K562 (cell line): Measurements from ENCODE around the gene PGF. TPM values are rescaled to one million over a fixed set of nuclear protein-coding genes. Genes with fewer than 3 reads are reported as not detected.

Experiments
- BRCA1 ChIP-seq, 2 experiments: fragments of 450-650 bp in 1 of 2; sonication (generic) in 1 of 2; formaldehyde crosslinking in 1 of 2; IDR thresholded peaks; 2 replicates each; pipeline versions ENCODE4 v1.5.0 to v1.6.1; 2017 to 2020; ENCODE audit warnings: mild to moderate bottlenecking in 1 of 2, missing genetic modification reagents in 1 of 2
- DMBX1 ChIP-seq: fragments of 250-450 bp; sonication (Bioruptor Pico); IDR thresholded peaks from 2 replicates; pipeline ENCODE4 v1.8.0; 2022; ENCODE audit warnings: inconsistent platforms, mild to moderate bottlenecking, moderate library complexity, borderline replicate concordance
- HDAC6 ChIP-seq: IDR thresholded peaks from 2 replicates; pipeline ENCODE4 v1.6.1; 2012; ENCODE audit warnings: low read depth, mild to moderate bottlenecking, control low read depth, inconsistent platforms, low read length, moderate library complexity
- HMGN3 ChIP-seq: IDR thresholded peaks from 2 replicates; pipeline ENCODE4 v1.6.1; 2011; ENCODE audit warnings: borderline replicate concordance, low read depth, mild to moderate bottlenecking, mixed read lengths, low read length; ENCODE audit not compliant: insufficient read length; ENCODE audit errors: extremely low read depth
- KAT2B ChIP-seq: IDR thresholded peaks from one replicate; pipeline ENCODE4 v1.6.1; 2012; ENCODE audit warnings: low read depth, mild to moderate bottlenecking, control low read depth, inconsistent platforms, low read length, moderate library complexity
- NBN ChIP-seq: fragments of 450-650 bp; IDR thresholded peaks from 2 replicates; pipeline ENCODE4 v1.6.1; 2016; ENCODE audit warnings: low read depth, mild to moderate bottlenecking
- NFATC3 ChIP-seq: fragments of 450-650 bp; IDR thresholded peaks from 2 replicates; pipeline ENCODE4 v1.6.1; 2017; ENCODE audit warnings: mild to moderate bottlenecking
- OTX1 ChIP-seq: fragments of 450-650 bp; formaldehyde crosslinking; IDR thresholded peaks from 2 replicates; pipeline ENCODE4 v1.4.0; 2022; ENCODE audit warnings: mild to moderate bottlenecking
- RBBP5 ChIP-seq: fragments of 200-600 bp; sonication (generic); IDR thresholded peaks from 2 replicates; pipeline ENCODE4 v1.6.1; 2012; ENCODE audit warnings: borderline replicate concordance, mild to moderate bottlenecking, low read length, control low read depth, inconsistent platforms; ENCODE audit not compliant: insufficient read depth, poor library complexity, severe bottlenecking
- RBFOX2 ChIP-seq: fragments of 200-400 bp; formaldehyde crosslinking; IDR thresholded peaks from 2 replicates; pipeline ENCODE4 v1.6.1; 2017; ENCODE audit warnings: low read depth, mild to moderate bottlenecking, low read length, moderate library complexity
- RBM25 ChIP-seq: fragments of 200-400 bp; formaldehyde crosslinking; IDR thresholded peaks from 2 replicates; pipeline ENCODE4 v1.6.1; 2018; ENCODE audit warnings: low read length, low read depth, moderate library complexity; ENCODE audit not compliant: severe bottlenecking
- SIX5 ChIP-seq, 2 experiments: IDR thresholded peaks; 2 replicates each; pipeline ENCODE4 v1.6.1; 2011; ENCODE audit warnings: low read length in 2 of 2, borderline replicate concordance in 1 of 2, low read depth in 1 of 2, mild to moderate bottlenecking in 1 of 2, moderate library complexity in 1 of 2; ENCODE audit not compliant: insufficient read depth in 1 of 2
- SPI1 ChIP-seq: IDR thresholded peaks from 2 replicates; pipeline ENCODE4 v1.6.1; 2011; ENCODE audit warnings: low read depth, low read length, control low read depth, borderline replicate concordance
- SUPT5H ChIP-seq: fragments of 450-650 bp; IDR thresholded peaks from 2 replicates; pipeline ENCODE4 v1.6.1; 2016
- TBP ChIP-seq: optimal IDR thresholded peaks from 2 replicates; pipeline ENCODE3; 2011; ENCODE audit warnings: low read depth, low read length, improper control_type of control experiment
- TEAD2 ChIP-seq: fragments of 450-650 bp; IDR thresholded peaks from 2 replicates; pipeline ENCODE4 v1.6.1; 2016; ENCODE audit warnings: missing genetic modification characterization, control low read depth, missing compliant biosample characterization
- ZFX ChIP-seq: sonication (generic); formaldehyde crosslinking; IDR thresholded peaks from 2 replicates; pipeline ENCODE4 v1.8.0; 2022; ENCODE audit warnings: mild to moderate bottlenecking, missing genetic modification reagents, moderate library complexity
- ZNF431 ChIP-seq: sonication (generic); formaldehyde crosslinking; IDR thresholded peaks from 2 replicates; pipeline ENCODE4 v1.8.0; 2022; ENCODE audit warnings: mild to moderate bottlenecking, missing genetic modification reagents
- ZNF695 ChIP-seq: fragments of 450-650 bp; formaldehyde crosslinking; IDR thresholded peaks from 2 replicates; pipeline ENCODE4 v1.4.0; 2020; ENCODE audit warnings: mild to moderate bottlenecking, moderate library complexity
- polyA plus RNA-seq, 8 experiments: library from polyadenylated mRNA; depleted of rRNA in 4 of 8; stranded (reverse) in 5 of 8; unstranded in 3 of 8; fragments of >200 nt; fragmentation: Nextera tagmentation in 2 of 8; fragmentation: Illumina TruSeq in 1 of 8; extraction: Ambion mirVana in 2 of 8; extraction: Trizol in 1 of 8; gene quantifications; 2 replicates each; pipeline versions ENCODE4 v1.2.1 to v1.2.3, GENCODE V29; 2011 to 2014; ENCODE audit warnings: inconsistent platforms in 1 of 8, missing spikeins in 1 of 8
- total RNA-seq, 7 experiments: library from RNA; depleted of rRNA in 6 of 7; stranded (reverse); fragments of >200 nt in 6 of 7; fragmentation: Illumina TruSeq in 2 of 7; extraction: Trizol in 2 of 7; gene quantifications; 2 replicates each; pipeline versions ENCODE4 v1.2.1 to v1.2.3, GENCODE V29; 2011 to 2021; ENCODE audit warnings: low replicate concordance in 1 of 7
- TF ChIP-seq, protein P1 (sequence below), 2 experiments: fragments of 450-650 bp in 1 of 2; IDR thresholded peaks; 2 replicates each; pipeline ENCODE4 v1.6.1; 2011 to 2017; ENCODE audit warnings: low read depth in 2 of 2, antibody characterized with exemption in 1 of 2, borderline replicate concordance in 1 of 2, low read length in 1 of 2, mild to moderate bottlenecking in 1 of 2, mixed read lengths in 1 of 2; ENCODE audit not compliant: control insufficient read depth in 1 of 2
- TF ChIP-seq, protein P2 (sequence below): fragments of 200-800 bp; sonication (Bioruptor generic); IDR thresholded peaks from 2 replicates; pipeline ENCODE4 v1.6.1; 2017; ENCODE audit warnings: missing genetic modification characterization, missing compliant biosample characterization

Gene PGF
- total and polyA plus RNA-seq, 9 of the 15 experiments (the other 6 are each of a cell fraction or from before 2014, with no cell fraction given) = 0.04 to 0.44 (median 0.18) TPM

GRCh38 chr14:74922752-74923401 lies 32.5 kb downstream of the PGF start, which contains the start of gene RPS6KL1 (continued):
- TF ChIP-seq, protein P1, sequence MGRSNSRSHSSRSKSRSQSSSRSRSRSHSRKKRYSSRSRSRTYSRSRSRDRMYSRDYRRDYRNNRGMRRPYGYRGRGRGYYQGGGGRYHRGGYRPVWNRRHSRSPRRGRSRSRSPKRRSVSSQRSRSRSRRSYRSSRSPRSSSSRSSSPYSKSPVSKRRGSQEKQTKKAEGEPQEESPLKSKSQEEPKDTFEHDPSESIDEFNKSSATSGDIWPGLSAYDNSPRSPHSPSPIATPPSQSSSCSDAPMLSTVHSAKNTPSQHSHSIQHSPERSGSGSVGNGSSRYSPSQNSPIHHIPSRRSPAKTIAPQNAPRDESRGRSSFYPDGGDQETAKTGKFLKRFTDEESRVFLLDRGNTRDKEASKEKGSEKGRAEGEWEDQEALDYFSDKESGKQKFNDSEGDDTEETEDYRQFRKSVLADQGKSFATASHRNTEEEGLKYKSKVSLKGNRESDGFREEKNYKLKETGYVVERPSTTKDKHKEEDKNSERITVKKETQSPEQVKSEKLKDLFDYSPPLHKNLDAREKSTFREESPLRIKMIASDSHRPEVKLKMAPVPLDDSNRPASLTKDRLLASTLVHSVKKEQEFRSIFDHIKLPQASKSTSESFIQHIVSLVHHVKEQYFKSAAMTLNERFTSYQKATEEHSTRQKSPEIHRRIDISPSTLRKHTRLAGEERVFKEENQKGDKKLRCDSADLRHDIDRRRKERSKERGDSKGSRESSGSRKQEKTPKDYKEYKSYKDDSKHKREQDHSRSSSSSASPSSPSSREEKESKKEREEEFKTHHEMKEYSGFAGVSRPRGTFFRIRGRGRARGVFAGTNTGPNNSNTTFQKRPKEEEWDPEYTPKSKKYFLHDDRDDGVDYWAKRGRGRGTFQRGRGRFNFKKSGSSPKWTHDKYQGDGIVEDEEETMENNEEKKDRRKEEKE (IDR thresholded peaks at IDR 0.05; ENCODE audit: borderline replicate concordance in 1 of 2, control insufficient read depth in 1 of 2, low read depth in 2 of 2, low read length in 1 of 2) = no peak
- no peak for TF ChIP-seq KAT2B
- peak; percentile 62 for TF ChIP-seq RBBP5
- TF ChIP-seq ZNF695 = no peak
- no peak for TF ChIP-seq OTX1
- peak; percentile 38 for TF ChIP-seq HMGN3
- peak; percentile 52; the same call in 1 of the 2 replicates for TF ChIP-seq SUPT5H
- TF ChIP-seq TEAD2 (tag) = no peak
- no peak for TF ChIP-seq ZNF431
- TF ChIP-seq HDAC6 = no peak
- no peak for TF ChIP-seq BRCA1 (IDR thresholded peaks at IDR 0.05)
- TF ChIP-seq BRCA1 (CRISPR knock-in tag; IDR thresholded peaks at IDR 0.05) = no peak
- peak; percentile 43 for TF ChIP-seq TBP
- TF ChIP-seq ZFX (CRISPR knock-in tag) = peak; percentile 96
- TF ChIP-seq, protein P2, sequence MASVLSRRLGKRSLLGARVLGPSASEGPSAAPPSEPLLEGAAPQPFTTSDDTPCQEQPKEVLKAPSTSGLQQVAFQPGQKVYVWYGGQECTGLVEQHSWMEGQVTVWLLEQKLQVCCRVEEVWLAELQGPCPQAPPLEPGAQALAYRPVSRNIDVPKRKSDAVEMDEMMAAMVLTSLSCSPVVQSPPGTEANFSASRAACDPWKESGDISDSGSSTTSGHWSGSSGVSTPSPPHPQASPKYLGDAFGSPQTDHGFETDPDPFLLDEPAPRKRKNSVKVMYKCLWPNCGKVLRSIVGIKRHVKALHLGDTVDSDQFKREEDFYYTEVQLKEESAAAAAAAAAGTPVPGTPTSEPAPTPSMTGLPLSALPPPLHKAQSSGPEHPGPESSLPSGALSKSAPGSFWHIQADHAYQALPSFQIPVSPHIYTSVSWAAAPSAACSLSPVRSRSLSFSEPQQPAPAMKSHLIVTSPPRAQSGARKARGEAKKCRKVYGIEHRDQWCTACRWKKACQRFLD (CRISPR knock-in tag) = peak; percentile 43; the same call in 1 of the 2 replicates
- peak; percentile 45 for TF ChIP-seq RBM25
- TF ChIP-seq SIX5 (IDR thresholded peaks at IDR 0.05; ENCODE audit: borderline replicate concordance in 1 of 2, insufficient read depth in 1 of 2, low read depth in 1 of 2, low read length in 2 of 2) = no peak
- no peak for TF ChIP-seq NFATC3
- no peak for TF ChIP-seq SPI1
- TF ChIP-seq NBN = no peak
- TF ChIP-seq DMBX1 (CRISPR knock-in tag) = no peak
- TF ChIP-seq RBFOX2 = peak; percentile 80
